Measurements from ENCODE around the gene SHISA7.
"Not testable (repeated sequence)": the region's sequence is repeated elsewhere in the genome, so short reads cannot be mapped to it uniquely, and the experiment has no call there.

Gene SHISA7

DNA sequence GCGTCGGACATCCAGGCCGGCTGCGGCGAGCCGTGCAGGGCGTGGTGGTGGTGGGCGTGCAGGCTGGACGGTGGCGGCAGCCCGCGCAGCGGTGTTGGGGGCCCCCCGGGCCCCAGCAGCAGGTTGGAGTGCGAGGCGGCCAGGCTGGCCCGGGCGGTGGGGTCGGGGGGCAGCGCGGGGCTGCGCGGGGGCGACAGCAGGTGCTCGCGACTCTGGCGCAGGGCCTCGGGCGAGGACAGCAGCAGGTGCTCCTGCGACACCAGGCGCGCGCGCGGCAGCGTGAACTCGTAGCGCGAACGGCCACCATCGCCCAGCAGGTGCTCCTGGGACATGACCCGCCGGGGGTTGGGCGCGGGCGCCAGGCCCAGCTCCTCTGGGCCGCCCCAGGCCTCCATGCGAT lies 9.8 kb downstream of the SHISA7 start:
- in situ Hi-C loops (cut with HindIII; ENCODE audit: low pct_ligation_motif_present, low pct_unique_long_range_greater_than_20kb, low sequenced_read_pairs): no loop called here
- DNase-seq: no peak

DNA sequence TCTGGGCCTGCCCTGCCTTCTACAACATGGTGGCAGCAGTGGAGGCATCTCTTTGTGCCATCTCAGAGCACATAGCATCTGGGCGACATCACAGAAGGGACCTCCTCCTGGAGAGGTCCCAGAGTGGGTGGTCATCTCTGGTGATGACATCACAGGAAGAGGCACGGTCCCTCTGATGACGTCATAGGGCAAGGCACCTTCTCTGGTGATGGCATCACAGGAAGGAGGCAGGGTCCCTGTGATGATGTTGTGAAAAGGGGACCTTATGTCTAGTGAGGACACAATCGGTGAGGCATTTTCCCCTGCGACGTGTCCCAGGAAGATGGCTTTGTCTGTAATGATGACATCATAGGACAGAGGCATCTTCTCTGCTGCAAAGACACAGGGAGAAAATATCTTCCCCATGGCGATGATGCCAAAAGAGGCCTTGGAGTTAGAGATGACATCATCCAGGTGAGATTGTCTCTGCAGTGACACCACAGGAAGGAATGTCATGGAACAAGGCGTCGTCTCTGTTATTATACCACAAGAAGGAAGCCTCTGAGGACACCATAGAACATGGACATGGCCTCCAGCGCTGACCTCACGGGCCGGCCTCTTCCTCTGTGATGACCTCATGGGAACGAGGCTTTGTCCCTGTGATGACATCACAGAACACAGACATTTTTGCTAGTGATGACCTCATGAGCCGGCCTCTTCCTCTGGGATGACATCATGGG lies 10.7 kb downstream of the SHISA7 start:
- in situ Hi-C loops (cut with HindIII; ENCODE audit: low pct_ligation_motif_present, low pct_unique_long_range_greater_than_20kb, low sequenced_read_pairs): no loop called here
- DNase-seq: no peak

DNA sequence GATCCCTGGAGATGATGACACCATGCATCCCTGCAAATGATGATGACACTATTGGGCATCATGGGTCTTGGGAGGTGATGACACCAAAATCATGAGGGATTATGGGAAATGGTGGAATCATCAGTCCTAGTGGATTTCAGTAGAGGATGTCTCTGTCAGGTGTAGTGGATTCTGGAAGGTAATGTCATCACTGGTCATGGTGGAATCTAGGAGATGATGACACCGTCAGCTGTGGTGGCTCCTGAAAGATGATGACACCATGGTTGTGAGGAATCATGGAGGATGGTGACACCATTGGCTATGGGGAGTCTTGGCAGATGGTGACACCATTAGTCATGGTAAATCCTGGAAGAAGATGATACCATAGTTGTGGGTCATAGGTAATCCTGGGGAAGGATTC lies 11.9 kb downstream of the SHISA7 start:
- DNase-seq: no peak
- in situ Hi-C loops (cut with HindIII; ENCODE audit: low pct_ligation_motif_present, low pct_unique_long_range_greater_than_20kb, low sequenced_read_pairs): no loop called here

DNA sequence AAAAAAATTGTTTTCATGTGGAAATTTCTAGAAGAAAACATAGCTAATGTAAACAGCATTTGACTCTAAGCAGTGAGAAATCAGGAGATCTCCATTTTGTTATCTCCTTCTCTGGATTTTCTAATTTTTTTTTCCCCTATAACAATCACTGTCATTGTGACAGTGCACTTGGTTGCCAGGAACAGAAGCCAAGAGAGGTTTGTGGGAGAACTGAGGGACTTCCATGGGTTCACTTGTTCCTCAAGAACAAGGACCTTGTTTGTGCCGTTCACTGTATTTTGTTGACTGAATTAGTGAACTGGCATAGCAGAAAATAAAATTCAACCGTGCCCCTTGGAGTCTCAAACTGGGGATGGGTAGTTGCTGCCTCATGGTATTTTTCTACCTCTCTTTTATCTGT lies 17.1 kb downstream of the SHISA7 start:
- no peak for DNase-seq
- in situ Hi-C loops (cut with HindIII; ENCODE audit: low pct_ligation_motif_present, low pct_unique_long_range_greater_than_20kb, low sequenced_read_pairs): no loop called here

DNA sequence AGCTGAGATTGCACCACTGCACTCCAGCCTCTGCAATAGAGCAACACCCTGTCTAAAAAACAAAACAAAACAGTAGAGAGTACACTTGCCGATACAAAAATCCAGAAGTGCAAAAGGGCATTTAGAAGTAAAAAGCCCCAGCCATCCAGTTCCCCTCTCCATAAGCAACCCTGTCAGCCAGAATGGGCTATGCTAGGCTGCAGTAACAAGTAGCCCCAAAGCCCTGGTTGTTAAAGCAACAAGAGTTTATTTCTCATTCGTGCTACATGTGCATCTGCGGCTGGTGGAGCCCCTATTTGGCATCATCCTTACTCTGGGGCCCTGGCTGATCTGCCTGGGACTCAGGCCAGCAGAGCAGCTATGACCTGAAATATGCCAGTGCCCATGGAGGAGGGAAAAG lies 18.6 kb downstream of the SHISA7 start:
- DNase-seq: no peak
- in situ Hi-C loops (cut with HindIII; ENCODE audit: low pct_ligation_motif_present, low pct_unique_long_range_greater_than_20kb, low sequenced_read_pairs): no loop called here

DNA sequence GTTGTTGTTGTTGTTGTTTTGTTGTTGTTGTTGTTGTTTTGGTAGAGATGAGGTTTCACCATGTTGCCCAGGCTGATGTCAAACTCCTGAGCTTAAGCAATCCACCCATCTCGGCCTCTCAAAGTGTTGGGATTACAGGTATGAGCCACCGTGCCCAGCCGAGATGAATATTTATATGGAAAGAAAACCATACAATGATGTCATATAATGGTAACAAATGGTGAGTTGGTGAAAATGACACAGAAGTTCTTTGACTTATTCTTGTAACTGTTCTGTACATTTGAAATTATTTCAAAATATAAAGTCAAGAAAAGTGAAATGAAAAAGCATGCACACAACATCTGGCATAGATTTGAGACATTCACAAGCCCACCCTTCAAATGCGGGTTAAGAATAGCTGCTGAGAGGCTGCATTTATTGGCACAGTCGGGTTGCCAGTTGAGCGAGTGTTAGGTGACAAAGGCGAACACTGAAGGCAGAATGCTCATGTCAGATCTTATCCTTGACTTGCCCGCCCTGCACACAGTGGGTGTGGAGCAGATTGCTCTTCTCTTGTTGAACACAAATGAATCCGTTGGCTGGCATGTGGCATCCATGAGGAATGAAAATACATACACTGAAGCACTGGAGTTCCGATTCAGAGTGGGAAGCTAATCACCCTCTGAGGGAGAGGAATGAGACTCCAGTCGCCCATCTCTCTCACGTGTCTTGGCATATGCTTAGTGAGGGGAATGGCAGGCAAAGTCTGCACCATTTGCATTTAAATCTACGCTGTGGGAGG lies 19.7 kb downstream of the SHISA7 start:
- DNase-seq: no peak
- in situ Hi-C loops (cut with HindIII; ENCODE audit: low pct_ligation_motif_present, low pct_unique_long_range_greater_than_20kb, low sequenced_read_pairs): no loop called here

DNA sequence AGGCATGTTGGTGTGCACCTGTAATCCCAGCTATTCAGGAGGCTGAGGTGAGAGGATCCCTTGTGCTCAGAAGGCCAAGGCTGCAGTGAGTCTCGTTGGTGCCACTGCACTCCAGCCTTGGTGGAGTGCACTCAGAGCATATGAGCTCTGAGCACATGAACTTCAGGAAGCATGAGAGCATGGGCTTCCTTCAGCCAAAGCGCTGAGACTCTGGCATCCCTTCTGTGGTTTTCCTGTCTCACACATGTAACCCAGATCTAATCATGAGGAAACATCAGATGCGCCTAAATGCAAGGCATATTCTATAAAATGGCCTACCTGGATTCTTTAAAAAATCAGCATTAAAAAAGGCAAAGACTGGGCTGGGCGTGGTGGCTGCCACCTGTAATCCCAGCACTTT lies 21.8 kb downstream of the SHISA7 start:
- in situ Hi-C loops (cut with HindIII; ENCODE audit: low pct_ligation_motif_present, low pct_unique_long_range_greater_than_20kb, low sequenced_read_pairs): not testable (repeated sequence)

DNA sequence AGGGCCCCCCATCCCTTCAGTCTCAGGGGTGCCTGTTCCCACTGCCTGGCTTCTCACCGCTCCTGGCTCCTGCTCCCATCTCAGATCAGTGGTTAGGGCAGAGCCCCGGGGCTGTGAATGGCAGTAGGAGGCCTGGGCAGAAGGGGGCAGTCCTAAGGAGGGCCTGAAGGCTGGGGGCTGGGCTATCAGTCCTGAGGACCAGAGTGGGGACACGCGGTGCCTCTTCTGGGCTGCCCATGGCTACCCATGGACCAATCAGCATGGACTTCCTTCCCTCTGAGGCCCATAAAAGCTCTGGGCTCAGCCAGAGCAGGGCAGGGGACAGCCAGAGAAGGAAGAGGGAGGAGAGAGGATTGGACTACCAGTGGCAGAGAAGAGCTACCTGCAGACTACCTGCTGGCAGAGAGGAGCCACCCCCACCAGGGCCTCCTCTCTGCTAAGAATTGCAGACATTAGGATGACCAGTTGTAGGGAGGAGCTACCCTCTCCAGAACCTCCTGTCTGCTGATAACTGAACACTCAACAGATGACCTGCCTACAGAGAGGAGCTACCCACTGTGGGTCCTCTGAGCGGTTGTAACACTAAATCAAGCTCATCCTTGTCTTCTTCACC lies 23.4 kb downstream of the SHISA7 start:
- DNase-seq: no peak
- in situ Hi-C loops (cut with HindIII; ENCODE audit: low pct_ligation_motif_present, low pct_unique_long_range_greater_than_20kb, low sequenced_read_pairs): no loop called here

More for the DNA sequence above, 21.8 kb downstream of the SHISA7 start:
- DNase-seq: not testable (repeated sequence)

DNA sequence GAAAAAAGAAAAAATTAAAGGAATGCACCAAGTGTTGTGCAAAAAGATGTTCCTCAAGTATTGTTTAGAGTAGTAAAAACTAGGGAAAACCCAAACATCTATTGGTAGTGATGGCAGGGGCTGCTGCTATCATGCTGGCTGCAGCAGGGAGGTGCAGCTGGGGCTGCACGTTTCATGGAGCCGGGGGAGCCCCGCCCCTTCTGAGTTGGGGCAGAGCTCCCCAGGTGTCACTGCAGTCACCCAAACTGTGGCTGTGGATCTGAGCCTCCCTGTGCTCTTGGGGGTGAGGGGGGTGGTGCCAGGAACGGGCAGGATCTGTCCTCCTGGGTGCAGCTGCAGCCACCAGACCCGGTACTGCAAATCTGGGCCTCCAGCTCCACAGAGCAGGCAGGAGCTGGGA lies 24.0 kb downstream of the SHISA7 start:
- no peak for DNase-seq
- in situ Hi-C loops (cut with HindIII; ENCODE audit: low pct_ligation_motif_present, low pct_unique_long_range_greater_than_20kb, low sequenced_read_pairs): no loop called here

DNA sequence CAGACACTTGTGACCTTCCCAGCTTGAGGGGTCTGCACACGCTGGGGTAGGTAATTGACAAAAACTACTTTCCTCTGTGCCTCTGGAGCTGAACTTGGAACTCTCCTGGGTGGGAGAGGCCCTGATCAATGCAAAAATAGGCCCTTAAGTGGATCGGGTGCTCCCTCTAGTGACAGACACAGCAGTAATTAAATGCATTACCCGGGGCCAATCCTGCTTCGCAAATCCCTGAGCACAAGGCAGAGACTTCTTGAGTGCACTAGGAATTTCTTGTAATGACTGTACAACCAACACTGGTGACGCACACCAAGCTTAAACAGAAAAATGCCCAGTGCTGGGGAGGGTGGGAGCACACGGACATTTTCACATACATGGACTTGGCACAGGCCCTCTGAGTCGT lies 24.9 kb downstream of the SHISA7 start:
- peak; percentile 75 for DNase-seq
- in situ Hi-C loops (cut with HindIII; ENCODE audit: low pct_ligation_motif_present, low pct_unique_long_range_greater_than_20kb, low sequenced_read_pairs): no loop called here

DNA sequence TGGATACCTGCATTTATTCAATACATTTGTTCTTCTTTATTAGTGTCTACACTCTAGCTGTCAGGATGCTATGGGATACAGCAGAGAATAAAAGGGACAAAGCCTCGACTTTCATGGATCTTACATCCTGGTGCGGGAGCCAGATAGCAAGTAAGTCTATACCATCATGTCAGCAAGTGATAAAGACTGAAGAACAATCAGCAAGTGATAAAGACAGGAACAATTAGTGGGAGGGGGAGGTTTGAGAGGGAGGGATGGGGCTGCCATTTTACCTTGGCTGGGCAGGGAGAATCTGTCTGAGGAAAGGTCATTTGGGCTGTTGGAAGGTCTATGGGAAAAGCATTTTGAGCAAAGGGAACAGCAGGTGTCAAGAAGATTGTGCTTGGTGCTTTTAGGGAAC lies 32.9 kb downstream of the SHISA7 start:
- in situ Hi-C loops (cut with HindIII; ENCODE audit: low pct_ligation_motif_present, low pct_unique_long_range_greater_than_20kb, low sequenced_read_pairs): no loop called here
- DNase-seq: no peak

DNA sequence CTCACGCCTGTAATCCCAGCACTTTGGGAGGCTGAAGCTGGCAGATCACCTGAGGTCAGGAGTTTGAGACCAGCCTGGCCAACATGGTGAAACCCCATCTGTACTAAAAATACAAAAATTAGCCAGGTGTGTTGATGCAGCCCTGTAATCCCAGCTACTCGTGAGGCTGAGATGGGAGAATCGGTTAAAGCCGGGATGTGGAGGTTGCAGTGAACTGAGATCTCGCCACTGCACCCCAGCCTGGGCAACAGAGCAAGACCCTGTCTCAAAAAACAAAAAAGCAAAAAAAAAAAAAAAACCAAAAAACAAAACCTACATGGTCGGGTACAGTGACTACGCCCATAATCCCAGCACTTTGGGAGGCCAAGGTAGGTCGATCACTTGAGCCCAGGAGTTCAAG lies 33.9 kb downstream of the SHISA7 start:
- in situ Hi-C loops (cut with HindIII; ENCODE audit: low pct_ligation_motif_present, low pct_unique_long_range_greater_than_20kb, low sequenced_read_pairs); DNase-seq: not testable (repeated sequence)

DNA sequence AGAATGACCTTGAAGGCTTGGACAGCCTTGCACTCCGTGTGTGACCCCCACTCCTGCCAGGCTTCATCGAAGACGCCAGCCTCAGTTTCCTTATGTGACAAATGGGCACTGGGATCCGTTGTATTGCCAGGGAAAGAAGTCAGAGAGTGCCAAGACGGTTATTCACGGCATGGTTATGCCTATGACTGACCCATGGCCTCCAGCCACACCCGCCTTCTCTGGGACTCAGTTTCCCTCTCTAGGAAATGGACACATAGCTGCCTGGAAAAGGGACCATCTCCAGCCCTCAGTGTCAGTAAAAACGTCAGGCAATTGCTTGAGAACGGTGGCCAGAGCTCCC lies 34.6 kb downstream of the SHISA7 start:
- DNase-seq: no peak
- in situ Hi-C loops (cut with HindIII; ENCODE audit: low pct_ligation_motif_present, low pct_unique_long_range_greater_than_20kb, low sequenced_read_pairs): no loop called here

DNA sequence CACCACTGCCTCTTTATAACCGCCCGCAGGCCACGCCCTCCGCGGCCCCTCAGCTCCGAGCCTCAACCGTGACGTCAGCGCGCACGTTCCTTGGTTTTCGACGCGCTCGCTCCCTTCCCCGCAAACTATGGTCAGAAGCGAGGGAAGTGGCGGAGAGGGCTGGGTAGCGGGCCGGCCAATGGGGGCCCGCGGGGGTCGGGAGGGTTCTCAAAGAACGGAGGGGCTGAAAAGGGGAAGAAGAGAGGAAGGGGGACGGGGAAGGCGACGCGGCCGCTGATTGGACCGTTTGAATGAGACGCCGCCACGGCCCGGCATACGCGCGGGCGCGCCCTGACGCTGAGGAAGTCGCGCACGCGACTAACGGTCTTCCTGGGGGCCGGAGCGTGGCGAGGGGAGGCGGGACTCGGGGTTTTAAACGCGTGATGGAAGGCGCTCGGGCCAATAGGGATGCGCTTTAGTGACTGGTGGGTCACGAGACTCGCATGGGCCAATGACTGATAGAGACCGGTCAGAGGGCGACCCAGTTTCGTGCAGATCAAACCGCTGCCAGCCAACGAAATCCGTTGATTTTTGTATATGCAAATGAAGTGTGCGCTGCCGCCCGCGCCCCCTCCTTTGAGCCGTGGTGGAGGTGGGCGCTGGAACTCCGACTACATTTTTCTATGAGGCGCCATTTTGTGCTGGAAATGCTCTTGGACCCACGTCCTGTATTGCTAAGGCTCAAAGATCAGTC lies 35.1 kb downstream of the SHISA7 start:
- DNase-seq: peak; percentile 98
- in situ Hi-C loops (cut with HindIII; ENCODE audit: low pct_ligation_motif_present, low pct_unique_long_range_greater_than_20kb, low sequenced_read_pairs): no loop called here

DNA sequence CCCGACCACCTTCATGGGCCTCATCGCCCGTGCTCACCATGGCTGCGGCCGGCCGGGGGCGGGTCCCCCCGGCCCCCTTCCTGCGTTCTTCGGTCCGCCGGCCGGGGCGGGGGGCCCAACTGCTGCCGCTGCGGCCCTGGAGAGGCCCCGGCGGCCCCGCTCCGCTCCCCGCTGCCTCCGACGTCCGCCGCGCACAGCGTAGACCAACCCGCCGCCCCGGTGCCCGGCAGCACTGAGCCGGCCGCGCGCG lies 35.6 kb downstream of the SHISA7 start, which contains the start of gene UBE2S:
UBE2S (minus strand) TSS at position 239 of the 250 bp plus-strand sequence; CDS start at position 40, 199 bp downstream.
- in situ Hi-C loops (cut with HindIII; ENCODE audit: low pct_ligation_motif_present, low pct_unique_long_range_greater_than_20kb, low sequenced_read_pairs); DNase-seq: not testable (repeated sequence)

DNA sequence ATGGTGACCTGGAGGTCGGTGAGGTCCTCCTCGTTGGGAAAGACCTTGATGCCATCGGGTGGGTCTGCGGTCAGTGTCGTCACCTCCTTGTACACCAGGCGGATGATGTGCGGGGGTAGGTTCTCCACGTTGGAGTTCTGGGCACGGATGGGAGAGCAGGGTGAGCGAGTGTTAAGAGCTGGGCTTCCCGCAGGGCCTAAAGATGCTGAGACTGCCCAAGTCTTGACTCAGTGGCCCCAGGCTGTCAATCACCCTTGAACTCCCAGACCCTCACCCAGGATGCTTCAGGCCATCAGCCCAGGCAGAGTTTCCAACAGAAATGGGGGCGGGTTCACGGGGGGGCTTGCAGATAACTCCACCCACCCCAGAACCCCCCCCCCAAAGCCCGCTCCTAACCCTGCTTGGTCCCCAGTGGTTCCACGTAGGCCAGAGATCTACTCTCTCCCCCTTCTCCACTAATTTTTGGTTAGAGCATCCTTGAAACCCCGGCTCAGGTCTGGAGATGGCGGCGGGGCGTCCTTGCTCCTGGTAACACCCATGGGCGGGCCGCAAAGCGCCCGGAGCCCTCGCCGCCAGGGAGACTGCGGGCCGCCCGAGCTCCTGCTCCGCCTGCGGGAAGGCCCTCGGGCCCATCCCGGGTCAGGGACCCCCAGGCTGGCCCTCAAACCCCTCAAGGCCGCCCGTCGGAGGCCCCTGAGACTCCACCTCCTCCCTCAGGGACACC lies 36.1 kb downstream of the SHISA7 start:
- in situ Hi-C loops (cut with HindIII; ENCODE audit: low pct_ligation_motif_present, low pct_unique_long_range_greater_than_20kb, low sequenced_read_pairs): no loop called here
- no peak for DNase-seq

DNA sequence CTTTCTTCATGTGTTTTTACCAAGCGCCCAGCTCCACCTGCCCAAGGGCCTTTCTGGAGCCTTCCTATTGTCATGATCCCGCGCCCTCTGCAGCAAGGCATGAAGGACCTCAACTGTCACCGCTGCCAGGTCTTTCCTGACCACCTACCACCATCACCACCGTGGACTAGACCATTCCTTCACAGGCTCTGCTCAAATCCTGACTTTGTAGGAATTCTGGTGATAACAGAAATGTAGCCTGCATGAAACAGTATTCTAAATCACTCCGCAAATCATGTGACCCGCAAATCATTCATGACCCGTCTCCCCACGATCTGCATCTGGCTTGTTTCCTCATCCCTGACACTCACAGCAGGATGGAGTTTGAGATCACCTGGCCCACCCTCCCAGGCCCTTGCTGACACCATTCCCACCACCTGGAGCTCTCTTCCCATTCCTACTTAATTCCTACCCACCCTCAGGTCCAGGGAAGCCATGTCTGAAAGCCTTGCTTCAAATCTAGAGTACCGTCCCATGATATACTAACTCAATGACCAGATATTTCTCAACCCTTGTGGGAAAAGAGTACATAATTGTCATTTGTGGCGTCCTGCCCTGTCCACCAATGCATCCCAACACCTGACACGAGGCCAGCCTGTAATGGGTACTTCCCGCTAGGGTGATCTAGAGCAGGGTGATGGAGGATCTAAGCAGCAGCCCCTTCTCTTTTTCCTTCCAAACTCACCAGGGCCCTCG lies 36.8 kb downstream of the SHISA7 start:
- in situ Hi-C loops (cut with HindIII; ENCODE audit: low pct_ligation_motif_present, low pct_unique_long_range_greater_than_20kb, low sequenced_read_pairs): no loop called here
- DNase-seq: no peak

DNA sequence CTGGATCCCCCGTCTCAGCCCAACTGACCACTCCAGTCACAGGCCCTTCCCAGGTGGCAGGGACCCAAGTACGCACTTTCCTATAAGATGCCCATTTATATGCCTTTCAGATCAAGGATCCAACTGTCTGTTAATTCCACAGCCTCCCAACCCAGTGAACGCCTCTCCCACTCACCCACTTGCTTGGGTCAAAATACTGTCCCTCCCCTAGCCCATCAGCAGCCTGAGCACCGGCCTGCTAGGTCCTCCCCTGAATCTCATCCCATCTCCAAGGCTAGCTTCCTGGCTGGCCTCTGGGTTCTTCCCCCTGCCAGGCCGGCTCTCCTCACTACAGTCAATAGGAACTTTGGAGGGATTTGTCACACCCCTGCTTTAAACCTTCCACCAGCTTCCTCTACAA lies 37.5 kb downstream of the SHISA7 start:
- no peak for DNase-seq
- in situ Hi-C loops (cut with HindIII; ENCODE audit: low pct_ligation_motif_present, low pct_unique_long_range_greater_than_20kb, low sequenced_read_pairs): no loop called here
